GM21529 (cell line): ENCODE measurements around the gene ACKR4.
A peak's percentile ranks its signal among the peaks of the same experiment; 100 is the strongest.
"Not testable (repeated sequence)": the region's sequence is repeated elsewhere in the genome, so short reads cannot be mapped to it uniquely, and the experiment has no call there.

ENCODE experiments used
- ATAC-seq: cut with Tn5 transposase; IDR thresholded peaks from one replicate; pipeline ENCODE4 v1.9.1; 2021; ENCODE audit not compliant: unreplicated experiment

ACKR4 gene

DNA sequence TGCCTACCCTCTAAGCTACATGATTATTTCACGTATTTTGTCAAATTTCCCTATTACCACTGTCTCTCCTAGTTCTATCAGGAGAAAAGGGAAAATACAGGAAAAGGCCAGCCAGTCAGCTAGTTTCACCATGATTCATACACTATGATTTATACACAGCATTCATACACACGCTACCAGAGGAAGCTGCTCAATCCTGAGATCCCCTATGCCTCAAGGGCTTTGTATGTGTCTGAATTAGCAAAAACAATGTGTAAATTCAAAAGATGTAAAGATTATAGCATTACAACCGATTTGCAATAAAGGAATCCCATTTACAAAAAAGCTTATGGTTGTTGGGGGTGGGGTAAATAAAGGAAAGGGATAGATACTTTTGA is 3.1 kb upstream of the ACKR4 start:
- ATAC-seq = no peak

DNA sequence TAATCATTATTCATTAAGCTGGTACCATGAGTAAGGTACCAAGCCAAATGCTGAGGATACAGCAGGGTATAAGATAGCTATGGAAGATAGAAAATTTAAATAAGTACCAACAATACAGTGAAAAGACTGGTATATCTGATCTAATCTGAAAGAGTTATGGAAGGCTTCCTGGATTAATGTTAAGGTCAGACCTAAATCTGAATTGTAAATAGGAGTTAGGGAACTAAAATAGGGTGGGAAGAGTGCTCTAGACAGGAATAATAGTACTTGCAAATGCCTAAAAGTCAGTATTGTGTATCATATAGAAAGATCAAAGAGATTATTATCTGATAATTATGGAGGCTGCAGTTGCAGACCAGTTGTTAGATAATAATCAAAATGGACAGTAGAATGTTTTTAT is 2.6 kb upstream of the ACKR4 start:
- no peak for ATAC-seq

DNA sequence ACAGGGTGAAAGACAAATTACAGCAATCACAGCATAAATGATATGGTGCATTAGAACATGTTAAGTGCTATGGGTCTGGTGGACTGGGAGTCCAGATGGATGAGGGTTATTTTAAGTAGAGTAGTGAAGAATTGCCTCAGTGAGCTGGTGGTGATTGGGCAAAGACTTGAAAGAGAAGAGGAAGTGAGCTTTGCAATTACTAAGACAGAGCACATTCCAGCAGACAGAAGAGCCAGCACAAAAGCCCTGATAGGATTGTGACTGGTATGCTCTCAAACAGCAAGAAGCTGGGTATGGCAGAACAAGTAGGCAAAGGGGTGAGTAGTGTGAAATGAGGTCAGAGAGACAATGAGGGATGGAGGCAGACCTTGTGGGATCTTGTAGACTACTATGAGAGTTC is 2.1 kb upstream of the ACKR4 start:
- ATAC-seq = no peak

DNA sequence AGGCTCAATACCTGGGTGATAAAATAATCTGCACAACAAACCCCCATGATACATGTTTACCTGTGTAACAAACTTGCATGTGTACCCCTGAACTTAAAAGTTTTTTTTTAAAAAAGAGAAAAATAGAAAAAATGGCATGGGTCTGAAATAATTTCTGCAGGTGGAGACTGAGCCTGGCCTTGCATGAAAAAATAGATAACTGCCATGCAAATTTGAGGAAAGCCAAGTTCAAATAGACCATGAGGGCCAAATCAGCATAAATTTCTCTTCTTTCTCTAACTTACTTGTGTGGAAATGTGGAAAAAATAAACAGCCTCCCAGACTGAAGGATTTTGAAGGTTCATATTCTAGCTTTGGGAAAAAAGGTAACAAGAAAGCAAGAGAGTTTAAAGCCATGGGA is 744 bp upstream of the ACKR4 start:
- no peak for ATAC-seq

DNA sequence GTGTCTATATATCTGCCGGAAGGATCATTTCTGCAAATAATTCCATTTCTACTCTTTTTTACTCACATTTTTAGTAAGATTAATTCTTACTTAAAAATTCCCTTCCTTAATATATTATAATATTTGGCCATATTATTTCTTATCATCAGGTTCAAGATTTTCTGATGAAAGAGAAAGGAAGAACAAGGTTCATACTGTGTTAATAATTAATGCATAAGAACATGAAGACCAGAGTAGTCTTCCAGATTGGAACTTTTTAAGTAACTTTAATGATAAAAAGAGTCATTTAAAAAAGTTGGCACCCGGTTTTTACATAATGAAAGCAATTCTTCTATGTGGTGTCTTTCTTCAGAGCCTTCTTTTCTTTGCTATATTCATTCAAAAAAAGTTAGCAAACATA is 590 bp downstream of the ACKR4 start:
- ATAC-seq = no peak

DNA sequence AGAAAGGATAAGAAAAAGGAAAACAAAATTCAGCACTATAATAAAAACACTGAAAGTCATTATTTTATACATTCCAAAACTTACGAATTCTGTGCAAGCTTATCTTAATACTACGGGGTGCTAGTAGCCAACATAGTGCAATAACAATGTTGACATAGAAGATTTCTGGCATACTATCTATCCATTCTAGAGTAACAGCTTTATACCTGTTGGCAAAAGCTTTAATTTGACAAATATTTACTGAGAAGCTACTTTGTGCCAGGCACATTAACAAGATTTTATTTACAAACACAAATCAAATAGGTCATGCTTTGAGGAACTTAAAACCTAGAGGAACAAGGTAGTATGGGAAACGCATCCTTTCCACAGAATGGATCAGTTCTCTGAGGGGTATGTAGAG is 1.1 kb downstream of the ACKR4 start:
- ATAC-seq = no peak

DNA sequence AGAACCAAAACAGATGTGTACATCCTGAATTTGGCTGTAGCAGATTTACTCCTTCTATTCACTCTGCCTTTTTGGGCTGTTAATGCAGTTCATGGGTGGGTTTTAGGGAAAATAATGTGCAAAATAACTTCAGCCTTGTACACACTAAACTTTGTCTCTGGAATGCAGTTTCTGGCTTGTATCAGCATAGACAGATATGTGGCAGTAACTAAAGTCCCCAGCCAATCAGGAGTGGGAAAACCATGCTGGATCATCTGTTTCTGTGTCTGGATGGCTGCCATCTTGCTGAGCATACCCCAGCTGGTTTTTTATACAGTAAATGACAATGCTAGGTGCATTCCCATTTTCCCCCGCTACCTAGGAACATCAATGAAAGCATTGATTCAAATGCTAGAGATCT is 3.5 kb downstream of the ACKR4 start:
- ATAC-seq = not testable (repeated sequence)

DNA sequence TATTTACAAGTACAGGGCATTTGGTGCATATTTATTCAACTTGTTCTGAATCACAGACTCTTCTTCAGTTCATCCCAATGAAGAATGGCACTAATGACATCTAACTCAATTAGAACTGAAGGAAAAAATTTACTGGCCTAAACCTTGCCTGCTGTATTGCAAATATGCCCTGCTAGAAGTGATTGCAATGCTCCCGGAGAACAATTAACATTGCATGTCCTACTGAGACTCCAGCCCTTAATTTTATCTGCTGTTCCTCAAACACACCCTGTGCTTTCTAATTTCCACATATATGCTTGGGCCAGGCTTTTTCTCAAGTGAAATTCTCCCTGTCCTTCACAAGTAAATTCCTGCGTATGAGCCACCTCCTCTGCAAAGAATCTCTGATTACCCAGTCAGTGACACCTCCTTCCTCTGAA is 8.3 kb downstream of the ACKR4 start:
- no peak for ATAC-seq

DNA sequence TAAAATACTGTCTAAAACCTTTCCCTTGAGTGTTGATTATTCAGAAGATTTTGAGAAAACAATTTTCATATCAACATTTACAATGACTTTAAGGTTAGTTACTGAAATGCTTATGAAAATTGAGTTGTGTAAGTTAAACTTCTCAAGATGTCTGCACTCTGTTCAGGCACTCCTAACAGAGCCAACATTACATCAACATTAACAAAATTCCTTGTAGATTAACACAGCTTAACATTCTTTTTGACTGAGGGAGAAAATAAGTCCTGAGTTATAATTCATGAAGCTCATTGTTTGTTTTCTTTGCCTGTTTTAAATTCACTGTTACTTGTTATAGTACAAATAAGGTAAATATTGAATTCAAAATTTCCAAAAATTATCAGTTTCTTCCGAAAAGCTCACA is 9.0 kb downstream of the ACKR4 start:
- no peak for ATAC-seq

DNA sequence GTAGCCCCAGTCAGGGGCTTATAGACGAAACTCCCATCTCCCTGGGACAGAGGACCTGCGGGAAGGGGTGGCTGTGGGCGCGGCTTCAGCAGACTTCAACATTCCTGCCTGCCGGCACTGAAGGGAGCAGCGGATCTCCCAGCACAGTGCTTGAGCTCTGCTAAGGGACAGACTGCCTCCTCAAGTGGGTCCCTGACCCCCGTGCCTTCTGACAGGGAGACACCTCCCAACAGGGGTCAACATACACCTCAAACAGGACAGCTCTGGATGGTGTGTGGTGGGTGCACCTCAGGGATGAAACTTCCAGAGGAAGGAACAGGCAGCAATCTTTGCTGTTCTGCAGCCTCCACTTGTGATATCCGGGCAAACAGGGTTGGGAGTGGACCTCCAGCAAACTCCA is 9.6 kb downstream of the ACKR4 start:
- ATAC-seq = not testable (repeated sequence)

DNA sequence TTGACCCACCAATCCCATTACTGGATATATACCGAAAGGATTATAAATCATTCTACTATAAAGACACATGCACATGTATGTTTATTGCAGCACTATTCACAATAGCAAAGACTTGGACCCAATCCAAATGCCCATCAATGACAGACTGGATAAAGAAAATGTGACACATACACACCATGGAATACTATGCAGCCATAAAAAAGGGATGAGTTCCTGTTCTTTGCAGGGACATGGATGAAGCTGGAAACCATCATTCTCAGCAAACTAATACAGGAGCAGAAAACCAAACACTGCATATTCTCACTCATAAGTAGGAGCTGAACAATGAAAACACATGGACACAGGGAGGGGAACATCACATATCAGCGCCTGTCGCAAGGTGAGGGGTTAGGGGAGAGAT is 18.2 kb downstream of the ACKR4 start:
- ATAC-seq = not testable (repeated sequence)

DNA sequence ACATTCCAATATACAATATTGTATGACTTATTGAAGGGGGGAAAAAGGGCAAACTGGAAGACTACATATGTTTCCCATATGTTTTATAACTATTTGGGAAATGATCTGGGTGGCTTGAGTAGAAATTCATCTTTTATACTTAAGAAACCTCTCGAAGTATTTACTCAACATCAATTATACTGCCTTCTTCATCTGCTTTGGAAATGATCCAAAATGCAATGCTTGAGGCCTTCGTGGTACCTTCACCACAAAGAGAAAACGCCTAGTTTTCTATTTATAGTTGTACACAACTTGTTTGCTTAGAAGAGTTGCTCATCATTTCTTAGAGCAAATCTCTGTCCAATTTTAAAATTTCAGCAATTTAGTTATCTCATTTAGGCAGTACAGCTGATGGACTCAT is 18.8 kb downstream of the ACKR4 start:
- ATAC-seq = no peak

DNA sequence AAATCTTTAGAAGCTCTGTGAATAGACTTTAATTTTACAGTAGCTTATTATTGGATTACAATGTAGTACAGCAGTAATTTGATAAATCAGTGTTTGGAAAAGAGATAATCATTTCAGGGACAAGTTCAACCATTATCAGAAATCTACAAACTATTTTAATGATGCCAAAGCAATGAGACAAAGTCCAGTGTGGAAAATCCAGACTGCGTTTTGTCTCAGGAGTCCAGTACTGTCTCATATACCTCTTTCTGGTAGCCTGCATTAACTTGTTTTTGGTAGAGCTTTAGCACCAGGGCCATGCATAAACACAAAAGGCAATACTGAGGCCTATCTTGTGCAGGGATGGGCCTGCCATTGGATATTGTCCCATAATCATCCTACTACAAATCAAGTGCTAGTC is 19.7 kb downstream of the ACKR4 start:
- ATAC-seq = no peak

DNA sequence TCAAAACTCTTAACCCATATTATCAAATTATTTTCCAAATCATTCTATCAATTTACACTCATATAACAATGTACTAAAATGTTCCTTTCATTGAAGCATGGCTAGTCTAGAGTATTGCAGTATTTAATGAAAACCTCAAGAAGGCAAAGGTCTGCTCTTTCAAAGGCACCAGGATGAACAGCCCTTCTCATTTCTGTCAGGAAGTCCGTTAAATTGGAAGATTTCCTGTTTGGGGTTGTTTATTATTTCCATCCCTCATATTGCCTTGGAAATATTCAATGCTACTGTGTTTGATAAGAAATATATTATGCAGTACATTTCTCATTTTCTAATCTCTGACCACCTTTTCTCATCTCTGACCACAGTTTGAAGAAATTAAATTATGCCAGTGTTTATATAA is 25.1 kb downstream of the ACKR4 start:
- no peak for ATAC-seq

DNA sequence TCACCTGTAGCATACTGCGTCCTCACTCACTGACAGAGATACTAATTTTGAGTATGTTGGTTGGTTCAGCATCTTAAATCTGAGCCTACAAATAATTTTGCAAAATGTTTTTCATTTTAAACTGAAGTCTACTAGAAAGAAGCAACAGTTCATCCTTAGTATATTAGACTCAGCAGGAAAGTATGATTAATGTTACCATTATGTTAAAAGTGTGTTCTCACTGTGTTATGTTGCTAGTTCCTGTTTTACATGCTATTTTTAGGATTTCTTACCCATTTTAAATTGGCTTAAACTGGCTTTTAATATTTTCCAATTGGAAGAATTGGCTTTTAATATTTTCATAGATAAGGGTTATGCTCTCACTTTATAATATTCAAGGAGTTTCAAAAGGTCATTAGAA is 25.7 kb downstream of the ACKR4 start:
- ATAC-seq = no peak

DNA sequence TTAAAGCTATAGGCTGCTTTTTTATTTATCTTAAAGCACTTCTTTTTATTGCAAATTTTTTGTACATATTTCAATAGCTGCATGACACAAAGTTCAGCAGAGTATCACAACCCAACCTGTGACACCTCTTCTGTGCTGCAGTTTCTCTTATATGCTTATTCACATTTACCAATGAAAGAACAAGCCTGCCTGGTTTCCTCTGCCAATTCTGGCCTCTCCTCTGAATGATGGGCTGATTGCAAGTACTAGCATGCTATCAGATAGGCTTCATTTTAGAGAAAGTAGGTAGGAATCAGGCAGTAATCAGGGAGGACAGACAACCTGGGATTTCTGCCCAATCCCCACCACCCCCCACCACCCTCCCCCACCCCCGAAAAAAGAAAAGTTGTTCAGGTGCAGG is 26.6 kb downstream of the ACKR4 start:
- no peak for ATAC-seq

DNA sequence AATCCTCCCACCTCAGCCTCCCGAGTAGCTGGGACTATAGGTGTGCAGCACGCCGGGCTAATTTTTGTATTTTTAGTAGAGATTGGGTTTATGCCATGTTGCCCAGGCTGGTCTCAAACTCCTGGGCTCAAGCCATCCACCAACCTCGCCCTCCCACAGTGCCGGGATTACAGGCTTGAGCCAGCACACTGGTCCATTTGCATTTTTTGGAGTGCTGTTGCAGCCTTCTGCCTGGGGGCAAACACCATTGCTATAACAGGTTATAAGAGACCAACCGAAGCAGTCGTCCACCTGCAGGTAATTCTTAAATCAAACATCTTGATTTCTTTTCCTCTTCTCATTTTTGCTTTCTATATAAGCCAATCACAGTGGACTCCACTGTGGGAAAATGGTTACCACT is 27.7 kb downstream of the ACKR4 start:
- no peak for ATAC-seq

DNA sequence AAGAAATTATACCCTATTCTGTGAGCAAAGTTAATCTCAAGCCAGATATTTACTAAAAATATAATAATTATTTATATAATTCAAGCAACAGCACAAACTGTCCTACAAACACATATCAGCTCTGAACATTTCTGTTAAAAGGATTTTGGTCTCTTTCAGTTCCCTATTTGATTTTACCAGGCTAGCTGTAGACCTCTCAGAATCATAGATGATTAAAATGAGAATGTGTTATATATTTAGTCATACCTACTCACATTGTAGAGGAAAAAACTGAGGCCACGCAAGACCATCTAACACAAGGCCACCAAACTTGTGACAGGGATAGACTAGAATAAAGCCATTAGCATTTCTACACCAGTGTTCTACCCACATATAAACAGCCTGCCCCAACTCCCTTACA is 28.5 kb downstream of the ACKR4 start:
- peak; percentile 94 for ATAC-seq

DNA sequence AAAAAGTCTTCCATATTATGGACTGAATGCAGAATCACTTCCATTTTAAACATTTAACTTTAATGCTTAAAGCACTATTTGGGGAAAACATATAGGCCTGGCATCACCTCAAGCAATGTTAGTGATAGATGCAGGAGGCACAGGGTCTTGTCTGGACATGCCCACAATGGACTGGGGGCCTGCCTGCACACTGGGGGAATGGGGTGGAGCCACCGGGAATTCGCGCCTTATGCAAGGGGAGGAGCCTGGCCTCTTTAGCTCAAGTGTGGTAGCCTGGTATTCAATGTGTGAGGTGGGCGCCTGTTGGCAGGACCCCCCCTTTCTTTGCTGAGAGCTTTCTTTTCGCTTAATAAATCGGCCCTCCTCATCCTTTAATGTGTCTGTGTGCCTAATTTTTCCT is 29.9 kb downstream of the ACKR4 start:
- ATAC-seq = no peak

DNA sequence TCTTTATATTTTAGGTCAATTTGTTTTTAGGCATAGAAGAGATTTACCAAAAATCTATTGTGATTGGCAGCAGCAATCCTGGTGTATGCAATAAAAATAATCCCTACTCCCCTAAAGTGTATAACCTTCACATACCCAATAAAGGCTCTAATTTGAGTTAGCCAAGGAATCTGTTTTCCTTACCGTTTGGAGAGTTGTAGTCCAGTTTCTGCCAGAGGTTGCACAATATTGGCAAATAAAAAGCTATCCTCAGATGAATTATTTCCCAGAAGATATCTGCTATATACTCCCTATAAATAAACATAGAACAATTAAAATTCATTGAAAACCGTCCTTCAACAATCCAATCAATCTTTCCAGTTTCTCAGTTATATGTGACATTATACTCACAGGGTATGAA is 31.1 kb downstream of the ACKR4 start:
- no peak for ATAC-seq

DNA sequence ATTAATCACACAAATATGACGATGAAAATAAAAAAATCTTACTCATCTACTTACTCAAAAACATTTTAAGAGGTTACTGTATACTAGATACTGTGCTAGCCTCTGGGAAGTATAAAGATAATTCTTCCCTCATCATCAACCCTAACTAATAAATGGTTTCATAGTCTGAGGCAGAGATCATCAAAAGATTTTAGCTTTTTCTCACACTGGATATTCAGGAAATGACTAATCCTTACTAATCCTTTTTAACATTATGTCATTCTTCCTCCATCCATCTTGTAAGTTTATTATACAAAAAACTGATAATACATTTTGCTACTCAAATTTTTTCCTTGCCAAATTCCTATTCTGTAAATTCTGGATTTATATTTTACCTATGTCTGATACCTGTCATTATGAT is 32.9 kb downstream of the ACKR4 start:
- ATAC-seq = no peak

DNA sequence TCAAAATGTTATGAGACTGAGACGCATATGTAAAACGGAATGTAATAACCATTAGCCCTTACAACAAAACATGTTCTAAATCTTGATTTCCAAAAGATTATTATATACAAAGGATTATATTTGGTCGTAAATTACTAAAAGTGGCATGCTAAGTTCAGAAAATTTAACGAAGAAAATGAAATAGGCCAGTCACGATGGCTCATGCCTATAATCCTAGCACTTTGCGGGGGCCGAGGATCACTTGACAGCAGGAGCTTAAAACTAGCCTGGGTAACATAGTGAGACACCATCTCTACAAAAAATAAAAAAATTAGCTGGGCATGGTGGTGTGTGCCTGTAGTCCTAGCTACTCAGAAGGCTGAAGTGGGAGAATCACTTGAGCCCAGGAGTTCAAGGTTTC is 33.5 kb downstream of the ACKR4 start:
- no peak for ATAC-seq

DNA sequence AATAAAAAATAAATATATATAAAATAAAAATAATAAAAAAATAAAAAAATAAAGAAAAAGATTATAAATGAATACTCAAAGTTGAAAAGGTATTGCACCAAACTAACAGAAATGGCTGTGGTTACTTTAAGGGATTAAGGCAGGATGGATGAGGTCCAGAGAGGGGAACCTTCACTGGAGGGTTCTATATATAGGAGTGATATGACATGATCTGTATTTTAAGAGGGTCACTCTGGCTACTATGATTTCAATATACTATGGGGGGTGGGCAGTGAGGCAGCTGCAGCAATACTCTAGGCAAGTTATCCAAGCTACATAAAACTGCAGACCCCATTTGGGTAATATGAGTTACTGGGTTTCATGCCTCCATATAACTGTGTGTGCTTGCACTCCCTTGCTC is 38.0 kb downstream of the ACKR4 start:
- no peak for ATAC-seq

DNA sequence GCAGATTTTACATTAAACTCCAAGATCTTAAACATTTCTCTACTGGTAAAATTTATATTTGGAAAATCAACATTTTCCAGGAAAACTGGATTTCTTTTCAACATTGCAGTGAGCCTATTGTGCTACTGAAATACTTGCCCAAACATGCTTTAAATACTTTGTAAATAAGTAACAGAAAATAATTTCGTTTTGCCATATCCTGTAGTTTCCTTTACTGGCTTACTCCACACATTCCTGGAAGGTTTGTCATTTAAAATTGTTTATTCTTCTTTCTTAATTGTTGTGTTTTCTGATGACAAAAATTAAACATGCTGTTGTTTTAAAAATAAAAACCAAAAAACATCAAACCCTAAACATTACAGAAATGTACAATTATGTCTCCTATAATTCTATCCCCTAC is 40.5 kb downstream of the ACKR4 start:
- no peak for ATAC-seq
